Kidney epithelial cell (primary cell): ENCODE data around the gene PTPRE. TPM values are rescaled to one million over a fixed set of nuclear protein-coding genes. Genes with fewer than 3 reads are reported as not detected.
A peak's percentile ranks its signal among the peaks of the same experiment; 100 is the strongest.

ENCODE experiments used
- DNase-seq: peaks from one replicate; pipeline ENCODE4 v3.0.0-alpha.2; 2010; ENCODE audit warnings: low read depth
- H3K27me3 ChIP-seq: 2 replicates; pipeline ENCODE4 v1.6.0; 2011; ENCODE audit warnings: low read length; ENCODE audit not compliant: control insufficient read depth, insufficient read depth
- H3K36me3 ChIP-seq: 2 replicates; pipeline ENCODE4 v1.5.1; 2011; ENCODE audit warnings: low read length; ENCODE audit not compliant: control insufficient read depth, insufficient read depth
- H3K4me3 ChIP-seq: 2 replicates; pipeline ENCODE4 v1.5.1; 2011; ENCODE audit warnings: low read depth, mild to moderate bottlenecking, control low read depth, low read length
- total RNA-seq: library from RNA; depleted of rRNA; stranded (reverse); fragments of >200 nt; gene quantifications from 2 replicates; pipeline ENCODE4 v1.2.3, GENCODE V29; 2015
- TF ChIP-seq, protein P1 (sequence below): IDR thresholded peaks from 2 replicates; pipeline ENCODE4 v1.5.1; 2011; ENCODE audit warnings: mild to moderate bottlenecking, moderate library complexity, low read length, control low read depth, inconsistent platforms; ENCODE audit not compliant: insufficient read depth, poor library complexity, severe bottlenecking

Gene PTPRE
- total RNA-seq, 1 donor from 2014 or later, result 10.3 TPM

GRCh38 chr10:127990846-127991542 lies 84.1 kb downstream of the PTPRE start:
- TF ChIP-seq, protein P1, sequence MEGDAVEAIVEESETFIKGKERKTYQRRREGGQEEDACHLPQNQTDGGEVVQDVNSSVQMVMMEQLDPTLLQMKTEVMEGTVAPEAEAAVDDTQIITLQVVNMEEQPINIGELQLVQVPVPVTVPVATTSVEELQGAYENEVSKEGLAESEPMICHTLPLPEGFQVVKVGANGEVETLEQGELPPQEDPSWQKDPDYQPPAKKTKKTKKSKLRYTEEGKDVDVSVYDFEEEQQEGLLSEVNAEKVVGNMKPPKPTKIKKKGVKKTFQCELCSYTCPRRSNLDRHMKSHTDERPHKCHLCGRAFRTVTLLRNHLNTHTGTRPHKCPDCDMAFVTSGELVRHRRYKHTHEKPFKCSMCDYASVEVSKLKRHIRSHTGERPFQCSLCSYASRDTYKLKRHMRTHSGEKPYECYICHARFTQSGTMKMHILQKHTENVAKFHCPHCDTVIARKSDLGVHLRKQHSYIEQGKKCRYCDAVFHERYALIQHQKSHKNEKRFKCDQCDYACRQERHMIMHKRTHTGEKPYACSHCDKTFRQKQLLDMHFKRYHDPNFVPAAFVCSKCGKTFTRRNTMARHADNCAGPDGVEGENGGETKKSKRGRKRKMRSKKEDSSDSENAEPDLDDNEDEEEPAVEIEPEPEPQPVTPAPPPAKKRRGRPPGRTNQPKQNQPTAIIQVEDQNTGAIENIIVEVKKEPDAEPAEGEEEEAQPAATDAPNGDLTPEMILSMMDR, result no peak
- DNase-seq, result peak; percentile 94
- Histone ChIP-seq H3K4me3 (no peak overlapping the region), H3K27me3 (no peaks in the 10 kb centered on the region), H3K36me3 (no peaks in the 10 kb centered on the region)

- Histone ChIP-seq H3K27me3 (no peaks in the 10 kb centered on the region), H3K4me3 (no peak overlapping the region), H3K36me3 (no peaks in the 10 kb centered on the region)
- TF ChIP-seq, protein P1, result no peak
- no peak for DNase-seq
These were observed 84.8 kb downstream of the PTPRE start for GRCh38 chr10:127991543-127992255.

GRCh38 chr10:127992376-127992775 lies 85.5 kb downstream of the PTPRE start:
- Histone ChIP-seq H3K4me3 (no peak overlapping the region), H3K36me3 (no peaks in the 10 kb centered on the region), H3K27me3 (no peaks in the 10 kb centered on the region)
- TF ChIP-seq, protein P1, result no peak
- no peak for DNase-seq

- H3K27me3 ChIP-seq, result no peaks in the 10 kb centered on the region
- no peak overlapping the region for H3K4me3 ChIP-seq
- no peak for DNase-seq
- H3K36me3 ChIP-seq, result no peaks in the 10 kb centered on the region
- TF ChIP-seq, protein P1, result no peak
These were observed 86.3 kb downstream of the PTPRE start for GRCh38 chr10:127993056-127993690.

GRCh38 chr10:127995939-127996338 lies 89.0 kb downstream of the PTPRE start:
- H3K4me3 ChIP-seq, result no peak overlapping the region
- DNase-seq, result no peak
- H3K27me3 ChIP-seq, result no peaks in the 10 kb centered on the region
- H3K36me3 ChIP-seq, result no peaks in the 10 kb centered on the region
- TF ChIP-seq, protein P1, result no peak
